ENCODE results near the gene GABRG3. TPM values are rescaled to one million over a fixed set of nuclear protein-coding genes. Genes with fewer than 3 reads are reported as not detected.

Gene GABRG3
- total RNA-seq, 1 donor from 2014 or later = 0.24 TPM

- Mint-ChIP-seq H3K9me3 (ENCODE audit: low read depth) (no peaks in the 10 kb centered on the region), H3K4me3 (ENCODE audit: low read depth) (peak overlapping the region; percentile 78), H3K36me3 (ENCODE audit: insufficient read depth) (no peaks in the 10 kb centered on the region), H3K4me1 (ENCODE audit: low read depth) (peaks cover 1% of the 10 kb centered on the region), H3K27ac (no peak overlapping the region), H3K27me3 (peaks cover 78% of the 10 kb centered on the region)
- DNase-seq (ENCODE audit: low spot score, unreplicated experiment) = peak; percentile 45
- TF ChIP-seq CTCF (IDR thresholded peaks at IDR 0.05; ENCODE audit: unreplicated experiment) = no peak
Measured at GRCh38 chr15:26967719-26968269, 3.2 kb upstream of the GABRG3 start.

GRCh38 chr15:26968806-26969205 is 2.2 kb upstream of the GABRG3 start:
- Mint-ChIP-seq H3K4me1 (ENCODE audit: low read depth) (peaks cover 1% of the 10 kb centered on the region), H3K27me3 (peaks cover 79% of the 10 kb centered on the region), H3K4me3 (ENCODE audit: low read depth) (peak overlapping the region; percentile 35), H3K9me3 (ENCODE audit: low read depth) (no peaks in the 10 kb centered on the region), H3K27ac (no peak overlapping the region), H3K36me3 (ENCODE audit: insufficient read depth) (no peaks in the 10 kb centered on the region)
- no peak for DNase-seq (ENCODE audit: low spot score, unreplicated experiment)
- TF ChIP-seq CTCF (IDR thresholded peaks at IDR 0.05; ENCODE audit: unreplicated experiment) = no peak

- Mint-ChIP-seq H3K27ac (no peak overlapping the region), H3K4me1 (ENCODE audit: low read depth) (peaks cover 1% of the 10 kb centered on the region), H3K36me3 (ENCODE audit: insufficient read depth) (no peaks in the 10 kb centered on the region), H3K27me3 (peaks cover 69% of the 10 kb centered on the region), H3K9me3 (ENCODE audit: low read depth) (no peaks in the 10 kb centered on the region), H3K4me3 (ENCODE audit: low read depth) (peak overlapping the region; percentile 63)
- TF ChIP-seq CTCF (IDR thresholded peaks at IDR 0.05; ENCODE audit: unreplicated experiment) = peak; percentile 43
- DNase-seq (ENCODE audit: low spot score, unreplicated experiment) = peak; percentile 26
Measured at GRCh38 chr15:26971271-26972018, 464 bp downstream of the GABRG3 start.

GRCh38 chr15:26972636-26973035 is 1.7 kb downstream of the GABRG3 start:
- no peak for TF ChIP-seq CTCF (IDR thresholded peaks at IDR 0.05; ENCODE audit: unreplicated experiment)
- H3K9me3 Mint-ChIP-seq (ENCODE audit: low read depth) = no peaks in the 10 kb centered on the region
- H3K4me1 Mint-ChIP-seq (ENCODE audit: low read depth) = peaks cover 1% of the 10 kb centered on the region
- H3K27ac Mint-ChIP-seq = no peak overlapping the region
- DNase-seq (ENCODE audit: low spot score, unreplicated experiment) = no peak
- peak overlapping the region; percentile 63 for H3K4me3 Mint-ChIP-seq (ENCODE audit: low read depth)
- H3K27me3 Mint-ChIP-seq = peaks cover 63% of the 10 kb centered on the region
- H3K36me3 Mint-ChIP-seq (ENCODE audit: insufficient read depth) = no peaks in the 10 kb centered on the region

DNA sequence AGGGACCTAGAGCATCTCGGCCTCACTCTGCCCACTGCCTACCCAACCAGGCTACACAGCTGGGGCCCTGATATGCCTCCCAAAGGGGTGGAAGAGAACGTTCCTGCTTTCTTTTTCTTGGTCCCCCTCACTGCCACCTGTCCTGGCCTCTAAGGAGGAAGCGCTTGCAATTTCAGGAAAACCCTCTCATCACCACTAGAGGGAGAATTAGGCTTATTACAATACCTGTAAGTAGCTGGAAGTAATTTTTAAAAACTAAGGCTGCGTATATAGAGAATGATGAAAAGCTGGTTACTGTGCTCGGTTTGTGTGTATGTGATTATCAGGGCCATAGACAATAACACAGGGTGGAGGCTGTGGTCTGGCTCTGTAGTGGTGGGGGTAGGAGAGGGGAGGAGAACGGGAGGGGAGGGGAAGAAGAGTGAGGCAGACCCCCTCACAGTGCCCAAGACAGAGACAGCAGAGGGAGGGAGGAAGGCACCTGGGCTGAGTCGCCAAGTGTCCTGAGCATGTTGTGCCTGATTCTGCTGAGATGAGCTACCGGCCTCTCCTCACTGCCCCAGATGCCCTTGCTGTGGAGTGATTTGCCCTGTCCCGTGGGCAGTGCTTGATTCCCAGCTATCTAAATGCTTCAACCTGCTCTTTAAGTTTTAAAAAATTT is 3.3 kb downstream of the GABRG3 start:
- peak; percentile 70 for TF ChIP-seq CTCF (IDR thresholded peaks at IDR 0.05; ENCODE audit: unreplicated experiment)
- no peaks in the 10 kb centered on the region for H3K36me3 Mint-ChIP-seq (ENCODE audit: insufficient read depth)
- H3K4me3 Mint-ChIP-seq (ENCODE audit: low read depth) = no peak overlapping the region
- H3K27me3 Mint-ChIP-seq = peaks cover 51% of the 10 kb centered on the region
- no peak overlapping the region for H3K27ac Mint-ChIP-seq
- no peaks in the 10 kb centered on the region for H3K9me3 Mint-ChIP-seq (ENCODE audit: low read depth)
- peaks cover 1% of the 10 kb centered on the region for H3K4me1 Mint-ChIP-seq (ENCODE audit: low read depth)
- no peak for DNase-seq (ENCODE audit: low spot score, unreplicated experiment)
